ENCODE data around the gene C16orf87.

Gene C16orf87

DNA sequence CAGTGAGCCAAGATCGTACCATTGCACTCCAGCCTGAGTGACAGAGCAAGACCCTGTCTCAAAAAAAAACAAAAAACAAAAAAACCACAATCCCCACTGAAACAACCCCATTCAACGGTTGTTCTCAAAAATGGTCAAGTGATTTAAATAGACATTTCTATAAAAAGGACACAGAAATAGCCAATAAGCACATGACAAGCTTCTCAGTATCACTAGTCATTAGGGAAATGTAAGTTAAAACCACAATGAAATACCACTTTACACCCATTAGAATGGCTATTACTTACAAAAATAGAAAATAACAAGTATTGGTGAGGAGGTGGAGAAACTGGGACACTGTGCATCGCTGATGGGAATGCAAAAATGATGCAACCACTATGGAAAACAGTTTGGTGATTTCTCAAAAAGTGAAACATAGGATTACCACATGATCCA lies 56.2 kb downstream of the C16orf87 start:
- Histone ChIP-seq H3K27me3 (no peaks in the 10 kb centered on the region), H3K36me3 (no peaks in the 10 kb centered on the region), H3K27ac (no peak overlapping the region), H3K4me3 (no peak overlapping the region), H3K9me3 (no peaks in the 10 kb centered on the region), H3K4me1 (no peaks in the 10 kb centered on the region)
- TF ChIP-seq, protein P1, sequence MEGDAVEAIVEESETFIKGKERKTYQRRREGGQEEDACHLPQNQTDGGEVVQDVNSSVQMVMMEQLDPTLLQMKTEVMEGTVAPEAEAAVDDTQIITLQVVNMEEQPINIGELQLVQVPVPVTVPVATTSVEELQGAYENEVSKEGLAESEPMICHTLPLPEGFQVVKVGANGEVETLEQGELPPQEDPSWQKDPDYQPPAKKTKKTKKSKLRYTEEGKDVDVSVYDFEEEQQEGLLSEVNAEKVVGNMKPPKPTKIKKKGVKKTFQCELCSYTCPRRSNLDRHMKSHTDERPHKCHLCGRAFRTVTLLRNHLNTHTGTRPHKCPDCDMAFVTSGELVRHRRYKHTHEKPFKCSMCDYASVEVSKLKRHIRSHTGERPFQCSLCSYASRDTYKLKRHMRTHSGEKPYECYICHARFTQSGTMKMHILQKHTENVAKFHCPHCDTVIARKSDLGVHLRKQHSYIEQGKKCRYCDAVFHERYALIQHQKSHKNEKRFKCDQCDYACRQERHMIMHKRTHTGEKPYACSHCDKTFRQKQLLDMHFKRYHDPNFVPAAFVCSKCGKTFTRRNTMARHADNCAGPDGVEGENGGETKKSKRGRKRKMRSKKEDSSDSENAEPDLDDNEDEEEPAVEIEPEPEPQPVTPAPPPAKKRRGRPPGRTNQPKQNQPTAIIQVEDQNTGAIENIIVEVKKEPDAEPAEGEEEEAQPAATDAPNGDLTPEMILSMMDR (IDR thresholded peaks at IDR 0.05), result no peak
- intact Hi-C loops (cut with DNase I; ENCODE audit: low total_unique reads), result no loop called here
- no peak for DNase-seq

DNA sequence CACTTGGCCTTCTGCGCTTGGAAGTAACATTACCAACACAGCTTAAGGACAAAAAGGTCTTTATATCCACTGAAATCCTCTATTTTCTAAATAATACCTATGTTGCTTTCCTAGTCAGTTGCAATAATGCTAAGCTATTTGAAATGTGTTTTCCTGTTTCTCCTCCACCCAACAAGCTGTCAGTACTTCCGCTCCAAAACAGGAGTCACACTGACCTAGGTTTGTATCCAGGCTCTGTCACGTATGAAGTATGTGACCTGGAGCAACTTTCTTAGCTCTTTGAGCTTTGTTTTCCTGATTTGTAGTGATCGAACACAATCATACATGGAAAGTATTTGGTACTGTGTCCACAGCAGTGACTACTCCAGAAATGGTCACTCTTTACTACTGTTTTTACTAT lies 58.5 kb downstream of the C16orf87 start:
- TF ChIP-seq, protein P1 (IDR thresholded peaks at IDR 0.05), result no peak
- Histone ChIP-seq H3K9me3 (no peaks in the 10 kb centered on the region), H3K36me3 (no peaks in the 10 kb centered on the region), H3K27me3 (no peaks in the 10 kb centered on the region), H3K4me3 (no peak overlapping the region), H3K27ac (no peak overlapping the region), H3K4me1 (no peaks in the 10 kb centered on the region)
- DNase-seq, result no peak
- intact Hi-C loops (cut with DNase I; ENCODE audit: low total_unique reads), result no loop called here

DNA sequence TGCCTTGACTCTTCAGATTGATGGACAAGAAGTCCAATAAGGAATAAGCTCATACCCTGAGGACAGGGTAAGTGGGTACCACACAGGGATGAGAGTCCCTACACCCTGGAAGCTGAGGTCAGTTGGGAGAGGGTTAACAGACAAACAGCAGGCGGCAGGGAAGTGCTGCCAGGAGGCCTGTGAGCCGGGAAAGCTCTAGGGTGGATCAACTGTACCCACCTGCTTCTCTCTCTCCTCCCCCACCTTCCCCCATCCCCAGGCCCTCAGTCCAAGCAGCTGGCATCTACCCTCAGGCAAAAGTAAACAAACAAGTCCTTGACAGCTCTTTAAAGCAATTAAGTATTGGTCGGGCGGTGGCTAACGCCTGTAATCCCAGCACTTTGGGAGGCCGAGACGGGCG lies 62.2 kb downstream of the C16orf87 start:
- H3K9me3 ChIP-seq, result no peaks in the 10 kb centered on the region
- no peak overlapping the region for H3K4me3 ChIP-seq
- H3K27me3 ChIP-seq, result no peaks in the 10 kb centered on the region
- H3K4me1 ChIP-seq, result no peaks in the 10 kb centered on the region
- TF ChIP-seq, protein P1 (IDR thresholded peaks at IDR 0.05), result no peak
- no peaks in the 10 kb centered on the region for H3K36me3 ChIP-seq
- no peak overlapping the region for H3K27ac ChIP-seq
- no peak for DNase-seq
- intact Hi-C loops (cut with DNase I; ENCODE audit: low total_unique reads), result no loop called here

DNA sequence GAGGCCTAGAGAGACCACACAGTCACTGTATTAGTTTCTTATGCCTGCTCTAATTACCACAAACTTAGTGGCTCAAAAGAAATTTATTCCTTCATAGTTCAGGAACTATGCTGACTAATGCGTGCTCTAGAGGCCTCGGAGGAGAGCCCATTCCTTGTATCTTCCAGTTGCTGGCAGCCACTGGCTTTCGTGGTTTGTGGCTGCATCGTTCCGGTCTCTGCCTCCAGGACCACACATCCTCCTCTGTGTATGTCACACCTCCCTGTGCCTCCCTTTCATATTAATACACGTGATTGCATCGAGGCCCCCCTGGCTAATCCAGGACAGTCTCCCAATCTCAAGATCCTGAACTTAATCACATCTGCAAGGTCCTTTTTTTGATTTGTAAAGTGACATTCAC lies 65.9 kb downstream of the C16orf87 start:
- peaks cover 0 to 3% (median 0%) of the 10 kb centered on the region in 4 donors for H3K4me1 ChIP-seq
- TF ChIP-seq, protein P1 (IDR thresholded peaks at IDR 0.05), result no peak
- no peak overlapping the region for H3K27ac ChIP-seq
- no peak overlapping the region for H3K4me3 ChIP-seq
- H3K9me3 ChIP-seq, result no peaks in the 10 kb centered on the region
- intact Hi-C loops (cut with DNase I; ENCODE audit: low total_unique reads), result no loop called here
- no peaks in the 10 kb centered on the region for H3K27me3 ChIP-seq
- no peak for DNase-seq
- no peaks in the 10 kb centered on the region for H3K36me3 ChIP-seq

DNA sequence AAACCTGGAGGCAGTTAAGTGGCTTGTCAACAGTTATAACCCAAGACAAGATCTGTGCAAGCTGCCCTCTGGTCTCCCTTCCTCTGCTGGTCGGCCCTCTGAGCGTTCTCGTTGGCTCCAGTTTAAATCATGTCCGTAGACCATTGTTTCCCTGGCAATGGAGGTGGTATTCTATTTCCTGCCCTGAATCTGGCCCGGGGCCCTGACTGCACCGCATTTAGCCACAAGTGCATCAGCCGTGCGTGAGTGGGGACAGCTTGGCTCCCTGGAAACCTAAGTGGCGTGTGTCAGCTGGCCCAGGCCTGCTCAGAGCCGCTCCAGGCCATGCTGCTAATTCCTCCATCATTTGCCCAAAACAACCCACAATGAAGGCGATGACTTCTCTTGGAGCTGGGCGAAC lies 67.8 kb downstream of the C16orf87 start:
- no peak overlapping the region for H3K4me3 ChIP-seq
- H3K36me3 ChIP-seq, result no peaks in the 10 kb centered on the region

More for the DNA sequence above, 67.8 kb downstream of the C16orf87 start:
- Histone ChIP-seq H3K27ac (no peak overlapping the region), H3K27me3 (peaks cover 0 to 5% of the 10 kb centered on the region in 2 donors), H3K9me3 (no peaks in the 10 kb centered on the region), H3K4me1 (peaks cover 0 to 3% (median 0%) of the 10 kb centered on the region in 4 donors)
- DNase-seq, result no peak
- intact Hi-C loops (cut with DNase I; ENCODE audit: low total_unique reads), result no loop called here
- TF ChIP-seq, protein P1 (IDR thresholded peaks at IDR 0.05), result no peak
